ENCODE results near the gene RGS14. TPM values are rescaled to one million over a fixed set of nuclear protein-coding genes. Genes with fewer than 3 reads are reported as not detected.

RGS14 gene
- total RNA-seq, 4 donors from 2014 or later: 38.5 to 85.9 (median 68.8) TPM

GRCh38 chr5:177383181-177383580, 25.5 kb downstream of the RGS14 start:
- no peak overlapping the region for H3K27ac ChIP-seq
- H3K4me3 ChIP-seq: no peak overlapping the region
- DNase-seq (ENCODE audit: low spot score in 2 of 2): peak in 1 of 2 donors; percentile 47
- peaks cover 21% of the 10 kb centered on the region for H3K4me1 ChIP-seq
- no peaks in the 10 kb centered on the region for H3K27me3 ChIP-seq
- TF ChIP-seq POLR2A (IDR thresholded peaks at IDR 0.05) (no peak), EP300 (IDR thresholded peaks at IDR 0.05) (no peak), POLR2AphosphoS5 (IDR thresholded peaks at IDR 0.05) (no peak)
- TF ChIP-seq, protein P1, sequence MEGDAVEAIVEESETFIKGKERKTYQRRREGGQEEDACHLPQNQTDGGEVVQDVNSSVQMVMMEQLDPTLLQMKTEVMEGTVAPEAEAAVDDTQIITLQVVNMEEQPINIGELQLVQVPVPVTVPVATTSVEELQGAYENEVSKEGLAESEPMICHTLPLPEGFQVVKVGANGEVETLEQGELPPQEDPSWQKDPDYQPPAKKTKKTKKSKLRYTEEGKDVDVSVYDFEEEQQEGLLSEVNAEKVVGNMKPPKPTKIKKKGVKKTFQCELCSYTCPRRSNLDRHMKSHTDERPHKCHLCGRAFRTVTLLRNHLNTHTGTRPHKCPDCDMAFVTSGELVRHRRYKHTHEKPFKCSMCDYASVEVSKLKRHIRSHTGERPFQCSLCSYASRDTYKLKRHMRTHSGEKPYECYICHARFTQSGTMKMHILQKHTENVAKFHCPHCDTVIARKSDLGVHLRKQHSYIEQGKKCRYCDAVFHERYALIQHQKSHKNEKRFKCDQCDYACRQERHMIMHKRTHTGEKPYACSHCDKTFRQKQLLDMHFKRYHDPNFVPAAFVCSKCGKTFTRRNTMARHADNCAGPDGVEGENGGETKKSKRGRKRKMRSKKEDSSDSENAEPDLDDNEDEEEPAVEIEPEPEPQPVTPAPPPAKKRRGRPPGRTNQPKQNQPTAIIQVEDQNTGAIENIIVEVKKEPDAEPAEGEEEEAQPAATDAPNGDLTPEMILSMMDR (IDR thresholded peaks at IDR 0.05): no peak
- H3K9me3 ChIP-seq: no peaks in the 10 kb centered on the region
- 84% methylated on average over 9 of the region's 9 CpGs for WGBS
- H3K36me3 ChIP-seq: no peaks in the 10 kb centered on the region

DNA sequence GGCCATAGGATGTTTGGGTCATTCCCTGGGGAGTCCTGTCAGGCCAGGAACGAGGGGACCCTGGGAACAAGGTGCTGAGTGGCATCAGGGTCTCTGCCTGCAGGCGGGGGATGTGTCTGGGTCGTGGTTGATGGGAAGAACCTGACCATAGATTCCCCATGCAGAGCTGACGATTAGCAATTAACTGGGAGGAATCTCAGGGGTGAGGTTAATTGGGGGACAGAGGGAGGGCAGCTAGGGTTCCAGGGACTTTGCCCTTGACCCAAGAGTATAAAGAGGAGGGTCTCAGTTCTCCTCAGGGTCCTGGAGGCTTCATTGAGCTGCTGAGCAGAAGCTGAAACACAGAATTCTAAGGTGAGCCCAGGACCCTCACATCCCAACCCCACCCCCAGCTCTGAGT, 26.4 kb downstream of the RGS14 start, which contains the start of gene SLC34A1:
SLC34A1 (plus strand) TSS at position 301 of the 400 bp plus-strand sequence. CDS start 1,308 bp downstream, outside the sequence.
- H3K9me3 ChIP-seq: no peaks in the 10 kb centered on the region
- no peaks in the 10 kb centered on the region for H3K27me3 ChIP-seq
- H3K4me3 ChIP-seq: no peak within 1 kb of the TSS
- DNase-seq (ENCODE audit: low spot score in 2 of 2): no peak
- H3K4me1 ChIP-seq: peaks cover 29% of the 10 kb centered on the region
- 76% methylated on average over 4 of the region's 4 CpGs for WGBS
- TF ChIP-seq, protein P1 (IDR thresholded peaks at IDR 0.05): no peak
- TF ChIP-seq POLR2AphosphoS5 (IDR thresholded peaks at IDR 0.05) (no peak), POLR2A (IDR thresholded peaks at IDR 0.05) (no peak), EP300 (IDR thresholded peaks at IDR 0.05) (no peak)
- no peak within 1 kb of the TSS for H3K27ac ChIP-seq
- H3K36me3 ChIP-seq: no peaks in the 10 kb centered on the region

DNA sequence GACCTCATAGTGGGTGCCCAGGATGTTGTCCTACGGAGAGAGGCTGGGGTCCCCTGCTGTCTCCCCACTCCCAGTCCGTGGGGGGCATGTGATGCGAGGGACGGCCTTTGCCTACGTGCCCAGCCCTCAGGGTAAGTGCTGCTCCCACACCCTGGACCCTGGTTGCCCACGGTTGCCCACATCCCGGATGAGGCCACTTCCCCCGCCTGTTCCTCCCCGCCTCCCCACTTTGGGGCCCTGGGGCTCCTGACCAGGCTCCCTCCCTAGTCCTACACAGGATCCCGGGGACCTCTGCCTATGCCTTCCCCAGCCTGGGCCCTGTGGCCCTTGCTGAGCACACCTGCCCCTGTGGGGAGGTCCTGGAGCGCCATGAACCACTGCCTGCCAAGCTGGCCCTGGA, 28.0 kb downstream of the RGS14 start:
- DNase-seq (ENCODE audit: low spot score in 2 of 2): peak in 1 of 2 donors; percentile 57
- Histone ChIP-seq H3K4me1 (peaks cover 41% of the 10 kb centered on the region), H3K27ac (no peak overlapping the region), H3K9me3 (no peaks in the 10 kb centered on the region), H3K36me3 (no peaks in the 10 kb centered on the region), H3K27me3 (no peaks in the 10 kb centered on the region), H3K4me3 (no peak overlapping the region)
- TF ChIP-seq POLR2AphosphoS5 (IDR thresholded peaks at IDR 0.05) (no peak), EP300 (IDR thresholded peaks at IDR 0.05) (no peak), POLR2A (IDR thresholded peaks at IDR 0.05) (no peak)
- TF ChIP-seq, protein P1 (IDR thresholded peaks at IDR 0.05): no peak
- WGBS: 81% methylated on average over 10 of the region's 11 CpGs

DNA sequence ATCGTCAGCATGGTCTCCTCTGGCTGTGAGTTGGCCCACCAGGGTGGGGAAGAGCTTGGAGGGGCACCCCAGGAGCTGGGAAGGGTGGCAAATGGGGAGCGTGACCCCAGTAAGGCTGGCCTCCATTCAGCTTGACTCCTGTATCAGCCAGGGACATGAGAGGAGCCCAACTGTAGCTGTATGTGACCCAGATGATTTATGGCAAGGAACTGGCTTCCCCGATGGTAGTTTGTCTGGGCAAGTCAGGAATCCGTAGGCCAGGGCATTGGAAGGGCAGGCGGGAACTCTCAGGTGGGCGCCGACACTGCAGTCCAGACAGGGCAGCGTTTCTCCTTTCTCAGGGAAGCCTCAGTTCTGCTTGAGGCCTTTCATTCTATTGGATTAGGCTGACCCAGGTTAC, 28.8 kb downstream of the RGS14 start:
- DNase-seq (ENCODE audit: low spot score in 2 of 2): no peak
- whole genome bisulfite sequencing: 60% methylated on average over 8 of the region's 8 CpGs
- Histone ChIP-seq H3K27me3 (no peaks in the 10 kb centered on the region), H3K27ac (no peak overlapping the region), H3K36me3 (no peaks in the 10 kb centered on the region), H3K9me3 (no peaks in the 10 kb centered on the region), H3K4me1 (peaks cover 41% of the 10 kb centered on the region), H3K4me3 (no peak overlapping the region)
- TF ChIP-seq EP300 (IDR thresholded peaks at IDR 0.05) (no peak), POLR2AphosphoS5 (IDR thresholded peaks at IDR 0.05) (no peak), POLR2A (IDR thresholded peaks at IDR 0.05) (no peak)
- TF ChIP-seq, protein P1 (IDR thresholded peaks at IDR 0.05): no peak

- no peak for DNase-seq (ENCODE audit: low spot score in 2 of 2)
- TF ChIP-seq EP300 (IDR thresholded peaks at IDR 0.05) (no peak), POLR2A (IDR thresholded peaks at IDR 0.05) (no peak), POLR2AphosphoS5 (IDR thresholded peaks at IDR 0.05) (no peak)
- TF ChIP-seq, protein P1 (IDR thresholded peaks at IDR 0.05): no peak
- Histone ChIP-seq H3K27me3 (no peaks in the 10 kb centered on the region), H3K4me1 (peaks cover 40% of the 10 kb centered on the region), H3K9me3 (no peaks in the 10 kb centered on the region), H3K4me3 (no peak overlapping the region), H3K27ac (no peak overlapping the region), H3K36me3 (no peaks in the 10 kb centered on the region)
- 90% methylated on average over 14 of the region's 14 CpGs for WGBS
Measured at GRCh38 chr5:177387405-177387804, 29.7 kb downstream of the RGS14 start.
